Left lung (tissue), 10 donors: Measurements from ENCODE around the gene RYR3. TPM values are rescaled to one million over a fixed set of nuclear protein-coding genes. Genes with fewer than 3 reads are reported as not detected.
A peak's percentile ranks its signal among the peaks of the same experiment; 100 is the strongest.

Source experiments
- ATAC-seq: fragments of 200-7000 bp; cut with Tn5 transposase; one replicate; pipeline ENCODE4 v1.9.1; 2020; ENCODE audit warnings: moderate library complexity
- DNase-seq, 4 donors: peaks; one replicate each; pipeline ENCODE4 v3.0.0-alpha.2; 2013 to 2020
- H3K27ac ChIP-seq, 2 donors: fragments of 200-600 bp; sonication (generic) in 1 of 2; one replicate each; pipeline versions ENCODE4 v1.5.0 to v1.8.0; 2020 to 2021
- H3K27me3 ChIP-seq, 2 donors: fragments of 200-600 bp; sonication (generic) in 1 of 2; one replicate each; pipeline versions ENCODE4 v1.5.0 to v1.8.0; 2020 to 2021
- H3K36me3 ChIP-seq, 2 donors: fragments of 200-600 bp; sonication (generic) in 1 of 2; one replicate each; pipeline versions ENCODE4 v1.5.0 to v1.8.0; 2020 to 2021
- H3K4me1 ChIP-seq, 2 donors: fragments of 200-600 bp; one replicate each; pipeline ENCODE4 v1.8.0; 2021
- H3K4me3 ChIP-seq, 2 donors: fragments of 200-600 bp; sonication (generic) in 1 of 2; one replicate each; pipeline versions ENCODE4 v1.5.0 to v1.8.0; 2020 to 2021; ENCODE audit warnings: mild to moderate bottlenecking in 1 of 2
- H3K9me3 ChIP-seq, 2 donors: fragments of 200-600 bp; sonication (generic) in 1 of 2; one replicate each; pipeline versions ENCODE4 v1.5.0 to v1.8.0; 2020 to 2021
- CTCF ChIP-seq, 2 donors: fragments of 200-600 bp; sonication (generic) in 1 of 2; IDR thresholded peaks; one replicate each; pipeline versions ENCODE4 v1.5.0 to v1.8.0; 2021; ENCODE audit warnings: antibody characterized with exemption in 2 of 2
- intact Hi-C, 2 donors: fragments of 100-400 bp; cut with DNase I; formaldehyde crosslinking; loops; one replicate each; pipeline versions ENCODE4 v1.11.2 to v1.14.2; 2022
- polyA plus RNA-seq, 6 donors: library from polyadenylated mRNA; unstranded; fragments of 120-200 nt; gene quantifications; one replicate each; pipeline ENCODE4 v1.2.1, GENCODE V29; 2013; ENCODE audit not compliant: insufficient read length in 6 of 6
- total RNA-seq, 2 donors: library from RNA; stranded (reverse); fragmentation: NEBNext Ultra II Directional; extraction: Animal tissue kit (Norgen Biotek cat#: 25700); gene quantifications; one replicate each; pipeline ENCODE4 v1.2.1, GENCODE V29; 2021
- donor health status: DM: no; HTN: yes; CAD: no.
- donor health status: DM: no; HTN: no; CAD: no.

Gene RYR3
- total and polyA plus RNA-seq, 8 donors, result 0.24 to 12.6 (median 8.6) TPM

GRCh38 chr15:33678602-33679001 lies 367.8 kb downstream of the RYR3 start:
- H3K9me3 ChIP-seq, result no peaks in the 10 kb centered on the region
- no peak overlapping the region for H3K27ac ChIP-seq
- ATAC-seq, result no peak
- DNase-seq, result no peak
- H3K36me3 ChIP-seq, result no peaks in the 10 kb centered on the region
- H3K4me1 ChIP-seq, result no peaks in the 10 kb centered on the region
- intact Hi-C loops, result no loop called here
- TF ChIP-seq CTCF (IDR thresholded peaks at IDR 0.05), result no peak
- peaks cover 3 to 16% of the 10 kb centered on the region in 2 donors for H3K27me3 ChIP-seq
- H3K4me3 ChIP-seq, result no peak overlapping the region

- no peak for ATAC-seq
- DNase-seq, result no peak
- H3K4me3 ChIP-seq, result no peak overlapping the region
- no peaks in the 10 kb centered on the region for H3K4me1 ChIP-seq
- TF ChIP-seq CTCF (IDR thresholded peaks at IDR 0.05), result no peak
- H3K27ac ChIP-seq, result no peak overlapping the region
- H3K36me3 ChIP-seq, result no peaks in the 10 kb centered on the region
- intact Hi-C loops, result no loop called here
- H3K27me3 ChIP-seq, result peaks cover 3 to 17% of the 10 kb centered on the region in 2 donors
- no peaks in the 10 kb centered on the region for H3K9me3 ChIP-seq
These were observed 368.3 kb downstream of the RYR3 start for GRCh38 chr15:33679061-33679460.

DNA sequence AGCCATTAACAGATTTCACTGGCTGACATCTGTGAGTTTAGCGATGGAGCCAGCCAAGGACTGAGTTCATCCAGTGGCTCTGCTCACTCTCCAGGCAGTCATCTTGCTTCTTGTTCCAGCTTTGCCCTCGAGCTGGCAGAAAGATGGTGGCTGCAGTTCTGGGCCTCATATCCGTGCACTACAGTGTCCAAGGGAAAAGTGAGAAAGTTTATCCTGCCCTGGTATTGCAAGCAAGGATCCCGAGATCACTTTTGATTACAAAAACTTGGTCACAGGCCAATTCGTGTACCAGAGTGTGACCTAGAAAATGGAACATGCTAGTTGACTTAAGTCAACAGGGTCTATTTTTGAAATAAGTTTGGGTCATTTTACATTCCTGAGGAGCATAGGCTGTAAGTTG lies 369.6 kb downstream of the RYR3 start:
- no peak for DNase-seq
- Histone ChIP-seq H3K4me1 (no peaks in the 10 kb centered on the region), H3K9me3 (no peaks in the 10 kb centered on the region), H3K36me3 (no peaks in the 10 kb centered on the region), H3K27ac (no peak overlapping the region), H3K4me3 (no peak overlapping the region), H3K27me3 (peaks cover 3 to 17% of the 10 kb centered on the region in 2 donors)
- ATAC-seq, result no peak
- TF ChIP-seq CTCF (IDR thresholded peaks at IDR 0.05), result no peak
- intact Hi-C loops, result no loop called here

GRCh38 chr15:33693166-33693800 lies 382.5 kb downstream of the RYR3 start:
- no peaks in the 10 kb centered on the region for H3K36me3 ChIP-seq
- no peaks in the 10 kb centered on the region for H3K9me3 ChIP-seq
- H3K4me1 ChIP-seq, result no peaks in the 10 kb centered on the region
- no peak for TF ChIP-seq CTCF (IDR thresholded peaks at IDR 0.05)
- DNase-seq (no peak), ATAC-seq (no peak)
- intact Hi-C loops, result no loop called here
- no peaks in the 10 kb centered on the region for H3K27me3 ChIP-seq
- H3K27ac ChIP-seq, result no peak overlapping the region
- no peak overlapping the region for H3K4me3 ChIP-seq

DNA sequence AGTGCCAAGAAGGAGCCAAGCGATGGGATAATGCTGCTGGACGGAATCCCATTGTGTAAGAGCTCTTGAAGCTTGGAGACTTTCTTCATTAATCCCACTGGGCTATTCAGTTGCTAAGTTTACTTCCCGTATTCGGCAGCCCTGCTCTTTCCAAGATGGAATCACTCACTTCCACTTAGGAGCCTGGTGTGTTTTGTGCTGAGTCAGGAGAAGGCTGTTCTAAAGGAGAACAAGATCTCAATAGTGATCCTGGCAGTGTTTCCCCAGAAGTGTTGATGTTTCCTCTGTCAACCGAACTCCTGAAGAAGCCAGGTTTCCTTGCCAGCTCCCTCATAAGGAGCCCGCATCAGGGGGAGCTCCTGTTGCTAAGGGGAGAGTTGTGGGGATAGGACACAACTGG lies 387.4 kb downstream of the RYR3 start:
- H3K27me3 ChIP-seq, result peaks cover 0 to 5% of the 10 kb centered on the region in 2 donors
- ATAC-seq (no peak), DNase-seq (peak in 2 of 4 donors; percentile 12 to 24)
- H3K9me3 ChIP-seq, result no peaks in the 10 kb centered on the region
- intact Hi-C loops, result no loop called here
- H3K4me3 ChIP-seq, result no peak overlapping the region
- no peak overlapping the region for H3K27ac ChIP-seq
- TF ChIP-seq CTCF (IDR thresholded peaks at IDR 0.05), result no peak
- H3K4me1 ChIP-seq, result no peaks in the 10 kb centered on the region
- no peaks in the 10 kb centered on the region for H3K36me3 ChIP-seq
